Endothelial cell of umbilical vein (primary cell): ENCODE measurements around the gene AUTS2. TPM values are rescaled to one million over a fixed set of nuclear protein-coding genes. Genes with fewer than 3 reads are reported as not detected.

ENCODE experiments used
- BruUV-seq: library from RNA; stranded (reverse); fragments of 400-500 nt; replicated peaks from 2 replicates; lab custom pipeline; 2021; lab: Mats Ljungman, UMichigan
- CTCF ChIA-PET: fragments of 300-600, 350-600 bp; sonication (Branson Sonifier 250); formaldehyde crosslinking; loops from one replicate; lab custom pipeline; 2021; ENCODE audit warnings: antibody characterized with exemption, inconsistent platforms; lab: Charles Lee
- POLR2A ChIA-PET: fragments of 300-600, 350-600 bp; sonication (Branson Sonifier 250); formaldehyde crosslinking; loops from one replicate; lab custom pipeline; 2021; ENCODE audit warnings: antibody characterized with exemption, inconsistent platforms; lab: Charles Lee
- DNase-seq: peaks from one replicate; pipeline ENCODE4 v3.0.0-alpha.2; 2011; ENCODE audit warnings: low read depth, low spot score
- FAIRE-seq: peaks from 2 replicates; lab custom pipeline; 2011; peaks lifted over from hg19 to GRCh38; lab: Jason Lieb, UNC
- H2AFZ ChIP-seq: 2 replicates; pipeline ENCODE4 v1.6.0; 2012; ENCODE audit warnings: low read depth, low read length, control low read depth, inconsistent platforms
- H3K27ac ChIP-seq: 2 replicates; pipeline ENCODE4 v1.5.1; 2011; ENCODE audit warnings: low read depth, mild to moderate bottlenecking, control low read depth, low read length, moderate library complexity; ENCODE audit not compliant: insufficient read depth
- H3K27me3 ChIP-seq, 2 experiments: 2 replicates each; pipeline versions ENCODE4 v1.6.0 to v1.6.1; 2011; ENCODE audit warnings: low read length in 2 of 2, mixed read lengths in 1 of 2; ENCODE audit not compliant: control insufficient read depth in 2 of 2, insufficient read depth in 2 of 2
- H3K36me3 ChIP-seq, 2 experiments: 2 replicates in 1 of 2; 3 replicates in 1 of 2; pipeline ENCODE4 v1.5.1; 2011; ENCODE audit warnings: low read length in 2 of 2, mild to moderate bottlenecking in 1 of 2, moderate library complexity in 1 of 2; ENCODE audit not compliant: control insufficient read depth in 2 of 2, insufficient read depth in 2 of 2; ENCODE audit errors: extremely low read depth in 1 of 2
- H3K4me1 ChIP-seq: 3 replicates; pipeline ENCODE4 v1.5.1; 2011; ENCODE audit warnings: mild to moderate bottlenecking, low read length; ENCODE audit not compliant: control insufficient read depth, insufficient read depth; ENCODE audit errors: extremely low read depth
- H3K4me2 ChIP-seq: 2 replicates; pipeline ENCODE4 v1.6.1; 2011; ENCODE audit warnings: low read length, control low read depth, mixed read lengths; ENCODE audit not compliant: insufficient read depth
- H3K4me3 ChIP-seq, 3 experiments: fragments of 200-600 bp in 1 of 3; sonication (generic), shearing (Covaris generic) in 1 of 3; replicated peaks in 1 of 3; 2 replicates each; pipeline ENCODE4 v1.5.1; 2011 to 2016; ENCODE audit warnings: control low read depth in 3 of 3, low read length in 3 of 3, mild to moderate bottlenecking in 2 of 3, inconsistent platforms in 1 of 3, low read depth in 1 of 3, moderate library complexity in 1 of 3; ENCODE audit not compliant: insufficient read depth in 1 of 3
- H3K79me2 ChIP-seq: 2 replicates; pipeline ENCODE4 v1.6.0; 2012; ENCODE audit warnings: low read length, inconsistent platforms; ENCODE audit not compliant: control insufficient read depth, insufficient read depth
- H3K9ac ChIP-seq: replicated peaks from 2 replicates; pipeline ENCODE3; 2011; ENCODE audit warnings: low read length, control low read depth; ENCODE audit not compliant: insufficient read depth; ENCODE audit errors: extremely low read depth
- H3K9me1 ChIP-seq: replicated peaks from 3 replicates; pipeline ENCODE4 v1.6.0; 2011; ENCODE audit warnings: mild to moderate bottlenecking, low read length; ENCODE audit not compliant: control insufficient read depth, insufficient read depth; ENCODE audit errors: extremely low read depth
- H3K9me3 ChIP-seq: replicated peaks from 2 replicates; pipeline ENCODE4 v1.5.1; 2012; ENCODE audit warnings: low read length, inconsistent platforms; ENCODE audit not compliant: control insufficient read depth, insufficient read depth
- H4K20me1 ChIP-seq: replicated peaks from 2 replicates; pipeline ENCODE3; 2011; ENCODE audit warnings: mild to moderate bottlenecking, low read length; ENCODE audit not compliant: control insufficient read depth, insufficient read depth; ENCODE audit errors: extremely low read depth
- EZH2 ChIP-seq: IDR thresholded peaks from 2 replicates; pipeline ENCODE4 v1.6.1; 2012; ENCODE audit warnings: borderline replicate concordance, low read depth, mild to moderate bottlenecking, moderate library complexity, low read length, inconsistent platforms; ENCODE audit not compliant: severe bottlenecking
- FOS ChIP-seq: IDR thresholded peaks from 2 replicates; pipeline ENCODE4 v1.6.1; 2011; ENCODE audit warnings: mild to moderate bottlenecking, low read length, moderate library complexity, borderline replicate concordance; ENCODE audit not compliant: insufficient read depth
- GATA2 ChIP-seq: IDR thresholded peaks from 2 replicates; pipeline ENCODE4 v1.7.0; 2011; ENCODE audit warnings: low read depth, mild to moderate bottlenecking, moderate library complexity, mixed read lengths, low read length; ENCODE audit not compliant: insufficient read length, insufficient read depth
- JUN ChIP-seq: IDR thresholded peaks from 2 replicates; pipeline ENCODE4 v1.6.1; 2011; ENCODE audit warnings: borderline replicate concordance, low read depth; ENCODE audit not compliant: insufficient read length, insufficient read depth
- MYC ChIP-seq: IDR thresholded peaks from one replicate; pipeline ENCODE4 v1.6.1; 2011; ENCODE audit warnings: mild to moderate bottlenecking, low read depth, low read length
- POLR2A ChIP-seq: IDR thresholded peaks from 2 replicates; pipeline ENCODE4 v1.6.1; 2012; ENCODE audit warnings: low read depth, mild to moderate bottlenecking, control low read depth, low read length
- POLR2AphosphoS5 ChIP-seq: IDR thresholded peaks from 2 replicates; pipeline ENCODE4 v1.6.1; 2012; ENCODE audit warnings: low read depth, mild to moderate bottlenecking, control low read depth, low read length, moderate library complexity; ENCODE audit not compliant: insufficient read depth
- dilution Hi-C: fragments of 300-500 bp; cut with MboI; formaldehyde crosslinking; loops from one replicate; pipeline ENCODE4 v1.15.0; 2019; ENCODE audit warnings: low sequenced_read_pairs; ENCODE audit not compliant: extremely low pct_ligation_motif_present
- intact Hi-C: fragments of 100-400 bp; cut with micrococcal nuclease; formaldehyde crosslinking; loops from one replicate; pipeline ENCODE4 v1.10.0; 2022
- polyA plus RNA-seq, 4 experiments: library from polyadenylated mRNA; depleted of rRNA in 3 of 4; stranded (reverse) in 3 of 4; unstranded in 1 of 4; fragments of >200 nt; gene quantifications; 2 replicates each; pipeline versions ENCODE4 v1.2.1 to v1.2.3, GENCODE V29; 2011 to 2012; ENCODE audit warnings: missing spikeins in 1 of 4
- total RNA-seq: library from RNA; stranded (reverse); gene quantifications from 2 replicates; pipeline ENCODE4 v1.2.3, GENCODE V29; 2021
- TF ChIP-seq, protein P1 (sequence below): IDR thresholded peaks from 2 replicates; pipeline ENCODE4 v1.6.1; 2011; ENCODE audit not compliant: insufficient read depth, insufficient read length
- TF ChIP-seq, protein P2 (sequence below), 2 donors: IDR thresholded peaks; 1 replicate in 1 of 2; 2 replicates in 1 of 2; pipeline ENCODE4 v1.5.1; 2011; ENCODE audit warnings: low read length in 2 of 2, mild to moderate bottlenecking in 2 of 2, moderate library complexity in 2 of 2, control low read depth in 1 of 2, inconsistent platforms in 1 of 2, low read depth in 1 of 2; ENCODE audit not compliant: insufficient read depth in 1 of 2; ENCODE audit errors: extremely low read depth in 1 of 2

AUTS2 gene
- total and polyA plus RNA-seq, 2 donors (not counting 3 experiments of a cell fraction or from before 2014, with no cell fraction given), result 0.59 to 8.0 TPM

DNA sequence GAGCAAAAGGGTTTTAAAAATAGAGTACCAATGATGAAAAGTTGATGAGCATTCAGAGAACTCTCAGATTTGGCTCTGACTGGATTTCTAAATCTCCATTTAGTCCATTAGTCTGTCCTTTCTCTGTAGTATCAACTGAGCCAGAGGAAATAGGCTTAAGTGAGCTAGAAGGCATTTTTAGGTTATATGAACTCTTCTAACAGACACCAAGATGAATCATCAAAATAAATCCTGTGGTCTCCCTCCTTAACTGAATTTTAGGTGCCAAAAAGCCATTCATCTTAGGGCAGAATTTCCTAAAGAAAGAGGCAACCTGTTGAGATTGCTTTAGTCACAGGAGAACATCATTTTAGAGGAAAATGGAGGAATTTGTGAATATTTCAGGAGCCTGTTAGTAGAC lies 305.1 kb downstream of the AUTS2 start:
- Histone ChIP-seq H3K4me3 (no peak overlapping the region), H3K9me3 (no peaks in the 10 kb centered on the region), H3K27ac (no peak overlapping the region), H3K36me3 (no peaks in the 10 kb centered on the region), H2AFZ (no peak overlapping the region), H4K20me1 (no peaks in the 10 kb centered on the region), H3K9me1 (no peaks in the 10 kb centered on the region), H3K79me2 (no peaks in the 10 kb centered on the region), H3K4me2 (no peak overlapping the region), H3K4me1 (no peaks in the 10 kb centered on the region), H3K27me3 (no peaks in the 10 kb centered on the region), H3K9ac (no peak overlapping the region)
- ChIA-PET CTCF (no interaction called here), POLR2A (no interaction called here)
- TF ChIP-seq, protein P1, sequence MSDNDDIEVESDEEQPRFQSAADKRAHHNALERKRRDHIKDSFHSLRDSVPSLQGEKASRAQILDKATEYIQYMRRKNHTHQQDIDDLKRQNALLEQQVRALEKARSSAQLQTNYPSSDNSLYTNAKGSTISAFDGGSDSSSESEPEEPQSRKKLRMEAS, result no peak
- TF ChIP-seq GATA2 (no peak), FOS (no peak), POLR2AphosphoS5 (no peak), JUN (no peak), MYC (no peak), POLR2A (no peak), EZH2 (no peak)
- TF ChIP-seq, protein P2, sequence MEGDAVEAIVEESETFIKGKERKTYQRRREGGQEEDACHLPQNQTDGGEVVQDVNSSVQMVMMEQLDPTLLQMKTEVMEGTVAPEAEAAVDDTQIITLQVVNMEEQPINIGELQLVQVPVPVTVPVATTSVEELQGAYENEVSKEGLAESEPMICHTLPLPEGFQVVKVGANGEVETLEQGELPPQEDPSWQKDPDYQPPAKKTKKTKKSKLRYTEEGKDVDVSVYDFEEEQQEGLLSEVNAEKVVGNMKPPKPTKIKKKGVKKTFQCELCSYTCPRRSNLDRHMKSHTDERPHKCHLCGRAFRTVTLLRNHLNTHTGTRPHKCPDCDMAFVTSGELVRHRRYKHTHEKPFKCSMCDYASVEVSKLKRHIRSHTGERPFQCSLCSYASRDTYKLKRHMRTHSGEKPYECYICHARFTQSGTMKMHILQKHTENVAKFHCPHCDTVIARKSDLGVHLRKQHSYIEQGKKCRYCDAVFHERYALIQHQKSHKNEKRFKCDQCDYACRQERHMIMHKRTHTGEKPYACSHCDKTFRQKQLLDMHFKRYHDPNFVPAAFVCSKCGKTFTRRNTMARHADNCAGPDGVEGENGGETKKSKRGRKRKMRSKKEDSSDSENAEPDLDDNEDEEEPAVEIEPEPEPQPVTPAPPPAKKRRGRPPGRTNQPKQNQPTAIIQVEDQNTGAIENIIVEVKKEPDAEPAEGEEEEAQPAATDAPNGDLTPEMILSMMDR (IDR thresholded peaks at IDR 0.05; ENCODE audit: extremely low read depth in 1 of 2, insufficient read depth in 1 of 2, low read depth in 1 of 2, low read length in 2 of 2), result no peak
- dilution Hi-C loops, result no loop called here
- no peak for DNase-seq
- intact Hi-C loops, result no loop called here
- FAIRE-seq, result no peak
- BruUV-seq, result no TSS peak
